ENCODE results near the gene BIRC2. TPM values are rescaled to one million over a fixed set of nuclear protein-coding genes. Genes with fewer than 3 reads are reported as not detected.

BIRC2 gene
- total RNA-seq, 1 experiment from 2014 or later: 28.2 TPM

- H3K27ac ChIP-seq (ENCODE audit: insufficient read length, low read depth, low read length): no peak overlapping the region
- no peak for TF ChIP-seq CTCF (conservative IDR thresholded peaks at IDR 0.05)
- H4K91ac ChIP-seq (ENCODE audit: insufficient read length, low read depth, low read length): no peak overlapping the region
Measured at GRCh38 chr11:102421261-102421660, 74.2 kb downstream of the BIRC2 start.

More at GRCh38 chr11:102421261-102421660, 74.2 kb downstream of the BIRC2 start:
- Histone ChIP-seq H3K9ac (ENCODE audit: extremely low read depth, insufficient read length, low read length) (no peak overlapping the region), H3K14ac (ENCODE audit: insufficient read depth, low read length) (no peak overlapping the region), H3T11ph (ENCODE audit: low read length) (no peak overlapping the region), H3K18ac (ENCODE audit: insufficient read length, low read depth, low read length) (no peak overlapping the region), H2BK5ac (ENCODE audit: insufficient read length, low read length) (no peak overlapping the region), H3K4ac (ENCODE audit: low read depth, low read length) (no peak overlapping the region), H4K20me1 (ENCODE audit: control insufficient read depth, insufficient read depth, insufficient read length) (no peaks in the 10 kb centered on the region), H2BK12ac (ENCODE audit: insufficient read length, low read depth, low read length) (no peak overlapping the region), H2BK120ac (ENCODE audit: low read depth, low read length, poor library complexity, severe bottlenecking) (no peak overlapping the region), H4K8ac (replicated peaks; ENCODE audit: insufficient read length, low read depth, low read length) (no peak overlapping the region), H2AK5ac (ENCODE audit: insufficient read length, low read length) (no peak overlapping the region), H3K4me1 (ENCODE audit: insufficient read depth, low read length) (no peaks in the 10 kb centered on the region), H3K79me1 (ENCODE audit: insufficient read depth, low read depth, low read length, poor library complexity, severe bottlenecking) (no peaks in the 10 kb centered on the region), H2BK15ac (ENCODE audit: low read depth, low read length) (no peak overlapping the region), H3K23me2 (ENCODE audit: insufficient read length, low read depth, low read length, poor library complexity, severe bottlenecking) (no peaks in the 10 kb centered on the region), H3K23ac (ENCODE audit: insufficient read length, low read depth, low read length) (no peak overlapping the region), H2BK20ac (ENCODE audit: low read depth, low read length, poor library complexity, severe bottlenecking) (no peak overlapping the region), H3K4me2 (ENCODE audit: insufficient read depth, insufficient read length, low read length) (no peak overlapping the region), H3K56ac (ENCODE audit: insufficient read length, low read depth, low read length) (no peak overlapping the region), H2AFZ (ENCODE audit: low read length) (no peak overlapping the region), H3K9me3 (ENCODE audit: control insufficient read depth, low read depth, low read length) (no peaks in the 10 kb centered on the region), H4K5ac (ENCODE audit: insufficient read length, low read depth, low read length) (no peak overlapping the region), H3K79me2 (ENCODE audit: insufficient read depth, low read length) (no peaks in the 10 kb centered on the region), H3K27me3 (ENCODE audit: insufficient read depth, low read length) (no peaks in the 10 kb centered on the region)
- H3K4me3 Mint-ChIP-seq: no peak overlapping the region
- no peak for DNase-seq
- WGBS (ENCODE audit: extremely low coverage, insufficient read length, low lambda C conversion rate): 100% methylated on average over 1 of the region's 3 CpGs
- peaks cover 15 to 20% of the 10 kb centered on the region in 2 experiments for H3K9me3 Mint-ChIP-seq
- H3K4me1 Mint-ChIP-seq: no peaks in the 10 kb centered on the region
- H3K27ac Mint-ChIP-seq: no peak overlapping the region
- H3K36me3 Mint-ChIP-seq (ENCODE audit: insufficient read depth in 1 of 3, low read depth in 3 of 3): peaks cover 13 to 29% (median 24%) of the 10 kb centered on the region in 3 experiments
- H3K27me3 Mint-ChIP-seq (ENCODE audit: low read depth): no peaks in the 10 kb centered on the region
